ENCODE measurements around the gene MED9.

The MED9 gene

GRCh38 chr17:17492571-17492970 is 15.8 kb downstream of the MED9 start:
- no peak for DNase-seq

DNA sequence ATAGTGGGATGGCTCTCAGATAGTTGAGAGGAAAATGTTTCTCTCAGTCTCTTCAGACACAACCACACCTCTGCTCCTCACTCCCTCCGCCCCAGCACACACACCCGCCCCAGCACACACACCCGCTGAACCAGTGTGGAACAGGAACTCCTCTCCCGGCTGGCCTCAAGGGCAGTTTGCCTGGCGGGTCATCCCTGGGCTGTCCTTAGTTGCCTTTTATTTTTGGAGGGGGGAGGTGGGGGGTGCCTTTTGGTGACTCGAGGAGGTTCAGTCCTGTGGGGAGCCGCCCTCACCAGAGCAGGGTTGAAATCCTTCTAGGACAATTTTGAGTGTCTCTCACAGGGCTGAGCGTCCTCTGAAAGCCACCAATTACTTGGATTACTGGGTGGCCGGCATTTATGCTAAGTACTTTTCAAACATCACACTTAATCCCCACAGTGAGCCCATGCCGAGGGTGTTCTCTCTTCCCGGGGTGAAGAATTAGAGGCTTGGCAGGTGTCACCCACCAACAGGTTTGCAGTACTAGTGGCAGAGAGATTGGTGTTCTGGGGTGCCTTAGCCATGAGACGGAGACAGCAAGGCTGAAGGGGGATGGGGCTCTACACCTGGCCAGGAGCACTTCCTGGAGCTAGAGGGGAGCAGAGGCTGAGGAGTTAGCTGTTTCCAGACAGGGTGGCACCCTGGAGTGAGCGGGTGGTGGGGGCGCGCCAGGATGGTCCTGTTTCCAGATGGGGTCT is 16.6 kb downstream of the MED9 start:
- DNase-seq, result no peak

DNA sequence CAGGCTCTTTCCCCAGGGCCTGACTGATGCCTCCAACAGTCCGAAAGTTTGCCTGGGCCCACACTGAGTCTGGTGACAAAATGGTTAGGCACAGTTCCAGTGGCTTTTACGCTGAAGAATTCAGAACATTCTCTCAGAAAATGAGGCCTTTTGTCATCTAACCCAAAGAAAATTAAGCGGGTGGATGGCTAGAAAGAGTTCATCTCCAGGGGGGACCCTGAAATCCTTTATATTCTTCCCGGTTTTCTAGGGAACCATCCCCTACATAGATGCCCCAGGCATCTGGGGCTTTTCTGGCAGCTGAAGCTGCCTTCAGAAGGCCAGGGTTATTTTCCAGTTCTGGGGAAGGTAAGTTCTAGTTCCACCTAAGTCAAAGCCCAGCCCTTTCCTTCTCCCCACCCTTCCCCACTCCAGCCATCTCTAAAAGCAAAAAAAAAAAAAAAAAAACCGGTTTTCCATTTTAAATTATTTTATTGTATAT is 17.2 kb downstream of the MED9 start:
- DNase-seq, result no peak

GRCh38 chr17:17494499-17494869 is 17.7 kb downstream of the MED9 start:
- DNase-seq, result no peak

- DNase-seq, result no peak
These were observed 18.2 kb downstream of the MED9 start for GRCh38 chr17:17494870-17495535.

DNA sequence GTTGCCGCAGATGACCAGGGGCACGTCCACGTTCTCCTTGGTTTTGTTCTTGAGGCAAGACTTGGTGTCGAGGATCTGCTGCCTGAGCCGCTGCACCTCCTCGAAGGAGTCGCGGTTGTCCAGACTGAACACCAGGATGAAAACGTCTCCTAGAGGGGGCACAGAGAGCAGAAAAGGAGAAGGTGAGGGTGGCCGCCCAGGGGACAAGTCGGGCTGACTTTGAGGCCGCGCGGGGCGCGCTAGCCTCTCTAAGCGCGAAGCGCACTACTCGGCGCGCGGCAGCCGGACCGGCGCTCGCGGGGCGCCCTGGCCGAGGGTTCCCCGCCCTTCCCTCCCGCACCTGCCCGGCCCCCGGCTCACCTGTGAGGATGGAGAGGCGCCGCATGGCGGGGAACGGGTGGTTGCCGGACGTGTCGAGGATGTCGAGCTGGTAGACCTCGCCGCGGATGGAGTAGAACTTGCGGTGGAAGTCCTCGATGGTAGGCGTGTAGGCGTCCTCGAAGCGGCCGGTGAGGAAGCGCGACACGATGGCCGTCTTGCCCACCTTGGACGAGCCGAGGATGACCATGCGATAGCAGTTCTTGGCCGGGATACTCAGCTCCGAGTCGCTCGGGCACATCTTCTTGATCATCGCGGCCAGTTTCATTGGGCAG is 18.9 kb downstream of the MED9 start:
- DNase-seq, result no peak

GRCh38 chr17:17496189-17497064 is 19.6 kb downstream of the MED9 start, which contains the start of gene RASD1:
Gene RASD1, minus strand, starts transcription at chr17:17496395. Its CDS starts 214 bp downstream, at chr17:17496181.
- DNase-seq, result no peak

DNA sequence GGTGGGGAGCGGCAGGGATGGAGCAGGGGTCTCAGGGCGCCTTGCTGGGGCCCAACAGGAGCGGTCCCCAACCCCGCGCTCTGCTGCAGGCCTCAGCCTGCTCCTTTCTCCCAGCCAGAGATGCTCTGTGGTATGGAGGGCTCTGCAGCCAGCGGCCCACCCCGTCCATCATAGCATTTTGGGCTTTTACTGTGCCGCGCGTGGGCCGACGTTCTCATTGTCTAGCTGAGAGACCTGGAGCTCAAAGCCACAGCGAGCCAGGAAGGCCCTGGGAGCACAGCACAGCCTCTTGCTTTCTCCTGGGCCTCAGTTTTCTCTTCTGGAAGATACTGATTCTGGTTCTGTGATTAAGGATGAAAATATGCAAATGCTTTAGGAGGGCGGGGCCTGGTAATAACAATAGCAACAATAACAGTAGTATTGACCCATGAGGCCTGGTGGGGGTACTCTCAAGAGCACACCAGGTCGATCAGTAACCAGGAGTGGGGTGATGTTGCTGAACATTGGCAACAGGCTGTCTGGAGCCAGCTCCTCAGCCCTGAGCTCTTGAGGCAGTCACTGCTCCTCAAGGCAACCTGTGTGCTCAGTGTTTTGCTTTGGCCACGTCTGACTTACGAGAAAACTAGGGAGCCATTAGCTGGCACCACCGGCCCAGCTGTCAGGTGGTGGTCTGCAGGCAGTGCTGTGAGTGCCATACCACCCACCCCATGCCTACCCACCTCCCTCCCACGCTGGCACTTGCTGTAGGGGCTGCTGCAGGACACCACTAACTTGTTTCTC is 20.5 kb downstream of the MED9 start:
- no peak for DNase-seq

- no peak for DNase-seq
These were observed 21.2 kb downstream of the MED9 start for GRCh38 chr17:17497845-17498520.

DNA sequence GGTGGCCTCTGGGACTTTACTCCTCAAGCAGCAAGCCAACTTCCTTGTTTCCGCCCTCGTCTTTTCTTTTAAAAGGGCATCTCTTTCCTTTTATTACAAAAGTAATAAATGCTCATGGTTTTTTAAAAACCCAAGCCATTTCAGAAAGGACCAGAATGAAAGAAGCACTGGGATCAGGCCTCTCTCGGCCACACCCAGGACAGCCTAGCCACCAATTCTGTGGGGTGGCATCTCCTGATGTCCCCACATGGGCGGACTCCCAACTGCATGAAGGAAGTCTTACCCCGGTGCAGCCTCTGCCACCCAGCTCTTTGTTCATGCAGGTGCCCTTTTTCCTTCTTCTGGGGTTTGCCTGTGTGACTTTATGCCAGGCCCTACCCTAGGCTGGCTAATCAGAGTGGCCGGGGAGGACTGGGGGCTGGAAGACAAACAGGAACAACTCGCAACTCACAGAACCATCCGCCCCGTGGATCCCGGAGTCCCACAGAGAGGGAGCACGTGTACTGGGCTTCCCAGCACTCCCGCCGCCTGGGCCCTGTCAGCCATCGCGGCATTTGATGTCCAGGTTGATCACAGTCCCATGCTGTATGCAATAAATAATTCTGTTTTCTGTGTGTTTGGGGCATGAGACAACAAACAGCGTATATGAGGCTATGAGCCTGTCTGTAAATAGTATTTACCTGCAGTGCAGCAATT is 22.0 kb downstream of the MED9 start:
- no peak for DNase-seq

GRCh38 chr17:17499402-17500145 is 22.8 kb downstream of the MED9 start:
- DNase-seq, result no peak

DNA sequence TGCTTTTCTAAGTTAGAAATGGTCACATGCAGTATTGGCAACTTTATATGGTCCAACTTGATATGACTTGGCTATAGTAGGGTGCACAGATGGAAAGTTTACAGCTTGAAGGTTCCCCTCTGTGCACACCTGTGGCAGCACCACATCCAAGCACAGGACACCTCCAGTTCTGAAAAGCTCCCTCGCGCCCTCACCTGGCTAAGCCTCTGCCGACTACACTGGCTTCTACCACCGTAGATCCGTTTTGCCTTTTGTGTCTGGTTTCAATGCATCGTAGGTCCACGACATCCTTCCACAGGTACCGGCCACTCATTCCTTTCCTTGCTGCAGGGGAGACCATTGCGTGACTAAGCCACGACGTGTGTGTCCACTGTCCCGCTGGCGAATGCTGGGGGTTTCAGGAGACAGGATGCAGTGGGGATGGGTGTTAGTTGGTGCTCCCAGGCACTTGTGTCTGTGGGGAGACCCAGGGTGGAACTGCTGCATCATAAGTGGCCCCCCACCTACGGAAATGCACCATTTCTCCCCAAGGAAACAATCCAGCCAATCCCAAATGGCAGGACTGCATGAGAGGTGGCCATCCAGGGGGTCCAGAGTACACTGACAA is 24.3 kb downstream of the MED9 start:
- DNase-seq, result no peak

DNA sequence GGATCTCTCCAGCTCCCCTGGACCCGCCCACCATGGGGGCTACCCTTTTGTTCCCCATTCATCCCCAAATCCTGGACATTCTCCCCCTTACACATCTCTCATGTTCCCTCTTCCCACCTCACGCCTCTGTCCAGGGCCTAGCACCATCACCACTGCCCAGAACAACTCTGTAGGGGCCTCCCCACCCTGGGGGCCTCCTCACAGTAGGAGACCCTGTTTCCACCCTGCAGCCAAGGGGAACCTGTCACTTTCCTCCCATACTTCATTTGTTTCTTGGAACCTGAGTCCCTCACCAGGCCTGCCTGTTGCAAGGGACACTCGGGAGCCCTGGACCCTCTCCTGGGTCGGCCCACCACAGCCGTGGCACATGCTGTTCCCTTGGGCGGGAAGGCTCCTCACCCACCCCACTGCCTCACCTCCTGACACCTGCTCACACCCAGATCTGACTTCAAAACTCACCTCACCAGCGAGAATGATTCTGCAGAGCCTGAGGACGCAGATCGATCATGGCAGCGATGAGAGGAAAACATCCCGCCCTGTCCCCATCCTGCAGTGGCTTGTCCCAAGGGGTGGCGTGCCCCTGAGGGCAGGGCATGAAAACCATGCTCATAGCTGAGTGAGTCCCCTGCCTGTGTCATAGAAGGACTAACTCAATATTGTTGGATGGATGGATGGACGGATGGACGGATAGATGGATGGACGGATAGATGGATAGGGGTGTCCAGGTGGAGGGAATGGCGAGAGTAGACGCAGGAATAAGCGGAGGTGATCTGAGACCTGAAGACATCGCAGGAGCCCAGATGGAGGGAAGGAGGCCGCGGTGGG is 26.2 kb downstream of the MED9 start:
- no peak for DNase-seq

DNA sequence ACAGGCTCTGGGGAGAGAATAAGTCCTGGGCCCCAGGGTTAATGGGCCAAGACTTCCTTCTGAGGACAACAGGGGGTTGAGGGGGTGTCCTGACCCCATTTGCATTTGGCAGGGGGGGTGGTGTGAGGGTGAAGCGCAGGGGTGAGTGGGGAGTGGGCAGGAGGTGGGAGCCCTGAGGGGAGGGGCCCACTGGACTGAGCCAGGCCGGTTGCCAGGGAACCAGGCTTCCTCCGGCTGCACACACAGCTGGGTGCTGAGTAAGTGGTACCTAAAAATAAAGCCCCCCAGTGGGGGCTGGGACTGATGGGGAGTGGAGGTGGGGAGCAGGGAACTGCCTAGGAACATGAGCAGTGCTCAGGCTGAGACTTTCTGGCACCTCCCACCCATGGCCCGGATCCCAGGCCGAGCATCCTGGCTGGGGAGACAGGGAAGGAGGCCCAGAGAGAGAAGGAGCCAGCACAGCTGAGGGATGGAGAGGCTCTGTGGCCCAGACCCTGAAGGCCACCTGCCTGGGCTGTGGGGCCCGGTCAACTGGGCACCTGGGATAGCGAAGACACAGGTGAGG is 26.8 kb downstream of the MED9 start:
- no peak for DNase-seq

- DNase-seq, result no peak
These were observed 27.7 kb downstream of the MED9 start for GRCh38 chr17:17504341-17505140.

- DNase-seq, result no peak
These were observed 28.4 kb downstream of the MED9 start for GRCh38 chr17:17505151-17505550.

DNA sequence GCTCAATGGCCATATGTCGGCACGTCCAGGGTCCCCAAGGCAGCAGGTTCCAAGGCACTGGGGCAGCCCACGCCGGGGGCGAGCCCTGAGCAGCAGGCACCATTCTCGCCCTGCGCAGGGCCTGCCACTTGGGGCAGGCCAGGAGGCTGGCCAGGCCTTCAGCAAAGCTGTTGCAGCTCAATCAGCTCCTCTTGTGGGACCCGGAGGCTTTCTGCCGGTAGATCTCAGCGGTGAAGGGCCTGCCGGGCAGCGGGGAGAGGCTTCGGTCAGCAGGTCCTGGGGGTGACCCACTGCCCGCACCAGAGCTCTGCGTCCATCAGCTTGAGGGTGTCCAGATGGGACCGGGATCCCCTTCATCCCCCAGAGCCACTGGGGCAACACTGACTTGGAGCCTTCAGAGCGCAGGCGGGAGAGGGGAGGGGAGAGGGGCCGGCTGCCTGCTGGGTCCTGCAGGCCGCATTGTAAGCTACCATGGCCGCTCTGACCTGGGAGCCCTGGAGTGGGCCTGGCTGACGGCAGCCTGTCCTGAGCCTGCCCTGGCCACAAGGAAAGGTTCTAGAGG is 28.9 kb downstream of the MED9 start:
- no peak for DNase-seq

Measured in GF-D8 (cell line).